Measurements from ENCODE around the gene USP6. TPM values are rescaled to one million over a fixed set of nuclear protein-coding genes. Genes with fewer than 3 reads are reported as not detected.
"Not testable (repeated sequence)": the region's sequence is repeated elsewhere in the genome, so short reads cannot be mapped to it uniquely, and the experiment has no call there.

USP6 gene
- total RNA-seq, 1 experiment from 2014 or later = 0.10 TPM

GRCh38 chr17:5120036-5120435, 4.2 kb downstream of the USP6 start:
- CTCF ChIA-PET = no interaction called here

GRCh38 chr17:5120436-5121185, 4.8 kb downstream of the USP6 start:
- RAD21 ChIA-PET (ENCODE audit: low non-redundant PET in 1 of 2, low total read pairs in 2 of 2, uncharacterized antibody in 2 of 2, unreplicated experiment in 2 of 2); BruUV-seq (replicated peaks); DNase-seq (ENCODE audit: low read depth, low spot score); H3K27ac ChIP-seq (ENCODE audit: low read depth, low read length); H3K27me3 ChIP-seq (ENCODE audit: insufficient read depth, low read length); intact Hi-C loops (cut with micrococcal nuclease); H3K4me1 ChIP-seq (ENCODE audit: control insufficient read depth in 1 of 2, insufficient read depth in 2 of 2, low read length in 2 of 2); H3K4me3 ChIP-seq (replicated peaks in 1 of 2; ENCODE audit: low read depth in 1 of 2, low read length in 2 of 2); CTCF ChIA-PET; POLR2A ChIA-PET; H2AFZ ChIP-seq (ENCODE audit: low read depth, low read length, poor library complexity, severe bottlenecking); H3K79me2 ChIP-seq (ENCODE audit: insufficient read depth, low read length); H3K9ac ChIP-seq (ENCODE audit: low read length); H3K9me3 ChIP-seq (ENCODE audit: control insufficient read depth in 1 of 2, insufficient read depth in 1 of 2, low read depth in 1 of 2, low read length in 2 of 2); H3K4me2 ChIP-seq (ENCODE audit: low read length); H4K20me1 ChIP-seq (ENCODE audit: insufficient read depth); H3K9me2 ChIP-seq (ENCODE audit: insufficient read depth); H3K36me3 ChIP-seq (ENCODE audit: control insufficient read depth in 1 of 2, insufficient read depth in 2 of 2, low read length in 2 of 2); ATAC-seq: not testable (repeated sequence)

More at GRCh38 chr17:5120036-5120435, 4.2 kb downstream of the USP6 start:
- no peaks in the 10 kb centered on the region for H3K79me2 ChIP-seq (ENCODE audit: insufficient read depth, low read length)
- ChIA-PET POLR2A (no interaction called here), RAD21 (ENCODE audit: low non-redundant PET in 1 of 2, low total read pairs in 2 of 2, uncharacterized antibody in 2 of 2, unreplicated experiment in 2 of 2) (no interaction called here)
- no peaks in the 10 kb centered on the region for H3K4me1 ChIP-seq (ENCODE audit: control insufficient read depth in 1 of 2, insufficient read depth in 2 of 2, low read length in 2 of 2)
- H3K4me3 ChIP-seq (replicated peaks in 1 of 2; ENCODE audit: low read depth in 1 of 2, low read length in 2 of 2) = no peak overlapping the region
- H3K9ac ChIP-seq (ENCODE audit: low read length) = no peak overlapping the region
- no peaks in the 10 kb centered on the region for H4K20me1 ChIP-seq (ENCODE audit: insufficient read depth)
- H3K4me2 ChIP-seq (ENCODE audit: low read length) = no peak overlapping the region
- H3K27me3 ChIP-seq (ENCODE audit: insufficient read depth, low read length) = 0 out of 2 replicates have a peak, but pooled peaks cover 4% of the 10 kb centered on the region
- no peaks in the 10 kb centered on the region for H3K9me3 ChIP-seq (ENCODE audit: control insufficient read depth in 1 of 2, insufficient read depth in 1 of 2, low read depth in 1 of 2, low read length in 2 of 2)
- intact Hi-C loops (cut with micrococcal nuclease) = no loop called here
- H2AFZ ChIP-seq (ENCODE audit: low read depth, low read length, poor library complexity, severe bottlenecking) = no peak overlapping the region
- H3K9me2 ChIP-seq (ENCODE audit: insufficient read depth) = no peaks in the 10 kb centered on the region
- BruUV-seq (replicated peaks) = no TSS peak
- H3K27ac ChIP-seq (ENCODE audit: low read depth, low read length) = no peak overlapping the region
- TF ChIP-seq CEBPB (IDR thresholded peaks at IDR 0.05; ENCODE audit: low read depth) = no peak
- no peak for TF ChIP-seq MAX (IDR thresholded peaks at IDR 0.05)
- TF ChIP-seq EZH2 (IDR thresholded peaks at IDR 0.05) = no peak
- no peak for TF ChIP-seq TCF7L2 (IDR thresholded peaks at IDR 0.05; ENCODE audit: borderline replicate concordance, extremely low read depth, insufficient read depth, insufficient read length)
- TF ChIP-seq RAD21 (IDR thresholded peaks at IDR 0.05; ENCODE audit: low read depth) = no peak
- TF ChIP-seq SRF (IDR thresholded peaks at IDR 0.05; ENCODE audit: low read depth) = no peak
- no peak for TF ChIP-seq CTCF (IDR thresholded peaks at IDR 0.05 in 2 of 3, conservative IDR thresholded peaks at IDR 0.05 in 1 of 3; ENCODE audit: borderline replicate concordance in 1 of 3, insufficient read depth in 1 of 3, low read depth in 2 of 3, low read length in 2 of 3)
- no peak for TF ChIP-seq JUND (IDR thresholded peaks at IDR 0.05)
- TF ChIP-seq POLR2A (IDR thresholded peaks at IDR 0.05; ENCODE audit: borderline replicate concordance, extremely low read depth, insufficient read depth, insufficient read length) = no peak
- no peak for ATAC-seq
- DNase-seq (ENCODE audit: low read depth, low spot score) = no peak
- H3K36me3 ChIP-seq (ENCODE audit: control insufficient read depth in 1 of 2, insufficient read depth in 2 of 2, low read length in 2 of 2) = no peaks in the 10 kb centered on the region
